GM12872 (cell line): ENCODE measurements around the gene ATP11A.

Experiments used
- TF ChIP-seq, protein P1 (sequence below): IDR thresholded peaks from 3 replicates; pipeline ENCODE4 v1.5.1; 2011; ENCODE audit warnings: low read depth, mild to moderate bottlenecking, low read length, moderate library complexity; ENCODE audit not compliant: insufficient read depth

Gene ATP11A

DNA sequence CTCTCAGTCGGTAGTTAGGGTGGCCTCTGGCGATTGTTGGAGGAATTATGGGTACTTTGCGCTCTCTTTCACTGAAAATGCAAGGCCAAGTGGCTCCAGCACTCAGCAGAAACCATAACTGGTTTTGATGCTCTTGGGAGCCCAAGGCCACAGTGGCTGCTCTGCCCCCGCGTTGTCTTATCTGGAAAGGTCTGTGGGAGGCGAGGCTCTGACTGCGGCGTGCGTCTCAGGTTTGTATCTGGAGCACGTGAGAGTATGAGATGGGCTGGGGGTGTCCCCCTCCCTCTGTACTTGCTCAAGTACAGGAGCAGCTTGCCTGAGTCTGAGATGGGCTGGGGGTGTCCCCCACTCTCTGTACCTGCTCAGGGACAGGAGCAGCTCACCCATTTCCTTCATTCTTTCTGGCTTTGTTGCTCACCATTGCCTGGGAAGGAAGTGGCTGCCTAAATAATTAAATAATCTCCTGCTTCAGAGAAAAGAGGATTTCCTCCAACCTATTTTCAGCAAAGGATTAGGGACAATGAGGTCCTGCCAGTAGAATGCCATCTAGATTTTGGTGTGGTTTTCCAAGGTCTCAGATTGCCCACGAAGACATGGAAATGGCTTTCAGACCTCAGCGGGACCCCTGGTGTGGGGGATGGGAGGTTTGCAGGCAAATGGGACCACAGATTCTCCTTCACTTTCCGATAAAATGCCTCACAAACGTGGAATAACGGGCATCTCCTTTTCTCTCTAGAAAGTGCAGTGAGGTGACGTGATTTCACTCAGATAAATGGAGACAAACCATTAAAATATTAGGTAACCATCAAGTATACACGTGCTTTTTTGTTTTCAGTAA, 14.7 kb downstream of the ATP11A start:
- TF ChIP-seq, protein P1, sequence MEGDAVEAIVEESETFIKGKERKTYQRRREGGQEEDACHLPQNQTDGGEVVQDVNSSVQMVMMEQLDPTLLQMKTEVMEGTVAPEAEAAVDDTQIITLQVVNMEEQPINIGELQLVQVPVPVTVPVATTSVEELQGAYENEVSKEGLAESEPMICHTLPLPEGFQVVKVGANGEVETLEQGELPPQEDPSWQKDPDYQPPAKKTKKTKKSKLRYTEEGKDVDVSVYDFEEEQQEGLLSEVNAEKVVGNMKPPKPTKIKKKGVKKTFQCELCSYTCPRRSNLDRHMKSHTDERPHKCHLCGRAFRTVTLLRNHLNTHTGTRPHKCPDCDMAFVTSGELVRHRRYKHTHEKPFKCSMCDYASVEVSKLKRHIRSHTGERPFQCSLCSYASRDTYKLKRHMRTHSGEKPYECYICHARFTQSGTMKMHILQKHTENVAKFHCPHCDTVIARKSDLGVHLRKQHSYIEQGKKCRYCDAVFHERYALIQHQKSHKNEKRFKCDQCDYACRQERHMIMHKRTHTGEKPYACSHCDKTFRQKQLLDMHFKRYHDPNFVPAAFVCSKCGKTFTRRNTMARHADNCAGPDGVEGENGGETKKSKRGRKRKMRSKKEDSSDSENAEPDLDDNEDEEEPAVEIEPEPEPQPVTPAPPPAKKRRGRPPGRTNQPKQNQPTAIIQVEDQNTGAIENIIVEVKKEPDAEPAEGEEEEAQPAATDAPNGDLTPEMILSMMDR, result no peak

DNA sequence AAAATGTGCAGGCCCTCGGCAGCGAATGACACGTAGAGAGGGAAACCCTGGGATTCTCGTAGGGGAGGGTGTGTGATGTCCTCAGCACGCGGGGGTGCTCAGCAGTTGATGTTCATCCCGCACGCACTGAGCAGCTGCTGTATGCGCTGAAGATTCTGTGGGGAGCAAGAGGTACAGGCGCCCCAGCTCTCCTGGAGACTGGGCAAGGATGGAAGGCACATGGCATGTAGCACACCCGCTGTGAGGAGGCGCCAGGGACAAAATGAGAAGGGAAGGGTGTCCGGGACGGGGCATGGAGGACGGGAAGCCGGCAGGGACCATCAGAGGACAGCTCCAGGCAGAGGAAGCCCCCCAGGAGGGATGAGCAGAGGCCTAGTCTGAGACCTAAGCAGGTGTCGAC, 15.4 kb downstream of the ATP11A start:
- TF ChIP-seq, protein P1, result no peak

DNA sequence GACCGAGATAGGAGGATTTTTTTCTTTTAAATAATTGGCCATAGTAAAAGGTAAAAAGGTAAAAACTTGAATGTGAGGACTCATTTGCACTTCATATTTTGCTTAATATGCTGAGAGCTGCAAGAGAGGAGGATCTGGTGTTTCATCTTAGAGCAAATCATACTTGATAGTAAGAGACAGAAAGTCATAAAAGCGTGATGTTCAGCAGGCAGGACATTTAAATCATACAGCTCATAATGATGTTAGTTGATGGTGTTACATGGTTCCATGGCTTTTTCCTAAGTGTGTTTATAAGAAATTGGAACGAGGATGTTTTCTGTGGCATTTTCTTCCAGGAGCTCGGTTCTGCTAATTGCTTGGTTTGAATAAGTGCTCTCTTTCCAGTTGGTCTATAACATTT, 16.3 kb downstream of the ATP11A start:
- TF ChIP-seq, protein P1, result no peak

DNA sequence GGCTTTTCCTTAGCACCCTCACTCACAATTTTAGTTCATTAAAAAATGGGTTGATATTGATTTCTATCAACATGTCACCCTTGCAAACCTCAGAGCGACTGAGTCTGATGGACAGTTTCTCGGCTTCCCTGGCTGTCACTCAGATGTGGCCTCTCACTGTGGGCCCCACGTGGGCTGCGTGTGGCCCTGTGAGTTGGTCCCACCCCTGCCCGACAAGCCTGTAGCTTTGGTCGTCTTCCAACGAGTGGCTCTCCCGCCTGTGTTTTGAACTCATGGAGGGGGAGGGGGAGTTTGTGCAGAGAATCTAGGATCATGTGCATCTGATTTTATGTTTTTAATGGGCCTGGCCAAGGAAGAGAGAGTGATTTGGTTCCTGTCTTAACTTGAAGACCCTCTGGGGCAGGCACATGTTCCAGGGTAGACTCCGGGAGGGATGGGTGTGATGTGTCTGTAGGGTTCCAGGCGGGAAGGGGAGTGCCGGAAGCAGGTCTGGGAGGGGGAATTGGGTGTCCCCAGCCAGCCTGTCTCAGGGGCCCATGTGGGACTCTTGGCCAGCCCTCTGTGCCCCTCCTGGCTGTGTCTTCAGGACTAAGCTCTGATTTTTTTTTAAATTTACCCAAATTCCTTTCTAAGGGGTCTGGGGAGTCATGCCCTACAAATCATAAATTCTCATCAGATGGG, 18.9 kb downstream of the ATP11A start:
- TF ChIP-seq, protein P1, result no peak

DNA sequence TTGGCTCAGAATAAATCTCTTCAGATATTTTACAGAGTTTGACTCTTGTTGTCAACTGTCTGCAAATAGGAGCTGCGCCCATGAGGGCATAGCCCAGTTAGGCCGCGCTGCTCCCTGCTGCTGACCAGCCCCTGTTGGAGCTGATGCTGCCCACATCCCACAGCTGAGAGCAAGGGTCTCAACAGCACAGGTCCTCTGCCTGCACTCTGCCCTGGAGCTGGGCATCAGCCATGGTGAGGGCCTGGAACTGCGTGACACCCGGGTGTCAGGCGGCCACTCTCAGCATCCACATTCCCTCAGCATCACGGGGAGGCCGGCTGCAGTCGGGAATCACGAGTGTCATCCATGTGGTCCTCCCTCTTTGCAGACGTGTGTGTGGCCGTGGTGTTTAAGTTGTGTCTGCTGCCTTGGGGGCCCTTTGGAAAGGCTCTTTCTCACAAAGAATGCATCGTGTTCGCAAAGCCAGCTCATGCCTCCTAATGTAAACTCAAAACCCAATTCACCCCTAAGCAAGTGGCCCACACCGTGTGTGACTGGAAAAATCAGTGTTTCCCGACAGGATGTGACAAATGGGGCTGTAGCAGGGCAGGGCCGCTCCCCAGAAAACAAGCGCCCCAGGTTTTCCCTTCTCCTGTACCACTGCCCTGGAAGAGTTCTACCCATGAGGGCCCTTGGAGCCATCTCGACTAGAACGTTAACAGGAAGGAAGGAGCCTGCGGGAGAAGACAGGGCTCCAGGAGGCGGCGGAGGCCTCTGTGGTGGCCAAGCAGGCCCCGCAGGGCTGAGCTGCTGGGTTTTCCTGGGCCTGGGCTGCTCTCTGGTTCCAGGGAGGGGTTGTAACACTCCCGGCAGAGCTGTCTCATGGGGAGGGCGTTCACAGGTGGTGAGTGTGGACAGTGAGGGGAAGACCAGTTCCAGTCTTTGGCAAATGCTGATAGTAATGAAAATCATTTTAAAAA, 20.3 kb downstream of the ATP11A start:
- TF ChIP-seq, protein P1, result no peak

DNA sequence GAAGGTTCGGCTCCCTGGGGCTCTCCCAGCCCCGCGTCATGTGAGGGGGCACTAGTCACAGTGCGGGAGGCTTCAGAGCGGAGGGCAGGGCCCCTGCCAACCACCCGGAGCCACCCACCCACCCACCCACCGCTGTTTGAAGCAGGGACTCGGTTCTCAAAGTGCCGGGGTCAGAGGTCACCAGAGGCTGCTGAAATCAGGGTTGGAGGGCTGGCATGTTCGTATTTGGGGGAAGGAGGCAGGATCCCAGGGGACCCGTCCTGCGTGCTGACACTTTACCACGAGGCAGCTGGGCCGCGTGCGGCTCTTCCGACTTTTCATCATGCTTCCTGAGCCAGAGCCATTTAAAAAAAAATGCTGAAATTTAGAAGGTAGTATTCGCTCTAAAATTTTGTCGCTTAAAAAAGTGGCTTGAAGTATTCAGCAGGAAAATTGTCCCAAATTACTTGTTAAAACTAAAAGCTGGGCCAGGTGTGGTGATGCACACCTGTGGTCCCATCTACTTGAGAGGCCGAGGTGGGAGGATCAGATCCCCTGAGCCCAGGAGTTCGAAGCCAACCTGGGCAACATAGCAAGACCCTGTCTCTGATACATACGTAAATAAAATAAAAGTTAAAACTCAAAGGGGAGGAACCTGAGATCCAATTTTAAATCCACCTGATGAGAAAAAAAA, 21.2 kb downstream of the ATP11A start:
- TF ChIP-seq, protein P1, result no peak
